ENCODE measurements around the gene GALNT8. TPM values are rescaled to one million over a fixed set of nuclear protein-coding genes. Genes with fewer than 3 reads are reported as not detected.

Gene GALNT8
- total and polyA plus RNA-seq, 2 of the 8 experiments (the other 6 are each of a cell fraction or from before 2014, with no cell fraction given): 4.7 to 8.3 TPM

DNA sequence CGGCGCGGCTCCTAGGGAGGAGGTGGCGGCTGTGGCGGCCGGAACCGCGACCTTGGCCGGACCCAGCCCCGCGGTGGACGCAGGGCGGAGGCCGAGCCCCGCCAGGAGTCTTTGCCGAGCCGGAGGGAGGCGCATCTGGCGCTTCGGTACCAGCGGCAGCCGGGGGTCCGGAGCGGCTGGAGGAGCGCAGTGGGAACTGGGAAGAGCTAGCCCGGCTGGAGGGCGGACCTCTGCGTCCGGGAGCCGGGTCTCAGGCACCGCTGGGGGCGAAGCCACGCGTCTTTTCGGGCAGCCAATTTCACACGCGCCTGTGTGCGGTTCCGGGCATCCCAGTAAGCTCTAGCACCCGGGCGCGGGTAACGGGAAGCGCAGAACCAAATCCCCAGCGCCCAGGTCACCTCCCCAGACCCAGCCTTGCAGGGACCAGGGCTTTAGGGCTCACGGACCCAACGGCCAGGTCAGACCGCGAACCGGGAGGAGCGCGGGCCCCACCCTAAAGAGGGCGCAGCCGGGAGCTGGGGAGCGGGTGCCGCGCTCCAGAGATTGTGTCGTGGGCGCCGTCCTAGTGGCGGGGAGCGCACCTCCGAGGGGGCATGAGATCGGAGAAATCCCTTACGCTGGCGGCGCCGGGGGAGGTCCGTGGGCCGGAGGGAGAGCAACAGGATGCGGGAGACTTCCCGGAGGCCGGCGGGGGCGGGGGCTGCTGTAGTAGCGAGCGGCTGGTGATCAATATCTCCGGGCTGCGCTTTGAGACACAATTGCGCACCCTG lies 89.4 kb downstream of the GALNT8 start (continued):
- TF ChIP-seq GABPA (IDR thresholded peaks at IDR 0.05; ENCODE audit: borderline replicate concordance, insufficient read depth, low read length): no peak
- no peak for TF ChIP-seq ASH2L (IDR thresholded peaks at IDR 0.05; ENCODE audit: low read length)
- no peak for TF ChIP-seq SIX5 (IDR thresholded peaks at IDR 0.05; ENCODE audit: low read depth, low read length)
- TF ChIP-seq PHF8 (conservative IDR thresholded peaks at IDR 0.05; ENCODE audit: low read depth, low read length): 0 out of 2 replicates have a peak, but pooled peaks have one; percentile 18

Data from H1 (cell line).